ENCODE measurements around the gene YLPM1.

GRCh38 chr14:74855945-74856344 lies 92.8 kb downstream of the YLPM1 start:
- TF ChIP-seq, protein P1, sequence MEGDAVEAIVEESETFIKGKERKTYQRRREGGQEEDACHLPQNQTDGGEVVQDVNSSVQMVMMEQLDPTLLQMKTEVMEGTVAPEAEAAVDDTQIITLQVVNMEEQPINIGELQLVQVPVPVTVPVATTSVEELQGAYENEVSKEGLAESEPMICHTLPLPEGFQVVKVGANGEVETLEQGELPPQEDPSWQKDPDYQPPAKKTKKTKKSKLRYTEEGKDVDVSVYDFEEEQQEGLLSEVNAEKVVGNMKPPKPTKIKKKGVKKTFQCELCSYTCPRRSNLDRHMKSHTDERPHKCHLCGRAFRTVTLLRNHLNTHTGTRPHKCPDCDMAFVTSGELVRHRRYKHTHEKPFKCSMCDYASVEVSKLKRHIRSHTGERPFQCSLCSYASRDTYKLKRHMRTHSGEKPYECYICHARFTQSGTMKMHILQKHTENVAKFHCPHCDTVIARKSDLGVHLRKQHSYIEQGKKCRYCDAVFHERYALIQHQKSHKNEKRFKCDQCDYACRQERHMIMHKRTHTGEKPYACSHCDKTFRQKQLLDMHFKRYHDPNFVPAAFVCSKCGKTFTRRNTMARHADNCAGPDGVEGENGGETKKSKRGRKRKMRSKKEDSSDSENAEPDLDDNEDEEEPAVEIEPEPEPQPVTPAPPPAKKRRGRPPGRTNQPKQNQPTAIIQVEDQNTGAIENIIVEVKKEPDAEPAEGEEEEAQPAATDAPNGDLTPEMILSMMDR (IDR thresholded peaks at IDR 0.05), result no peak
- TF ChIP-seq POLR2A (IDR thresholded peaks at IDR 0.05), result no peak

All from body of pancreas (tissue), 4 donors.